Ectodermal cell (in vitro differentiated cells): Measurements from ENCODE around the gene DBR1.

Source experiments
- H3K27ac ChIP-seq: 2 replicates; pipeline ENCODE4 v1.7.0; 2013; ENCODE audit warnings: mild to moderate bottlenecking, low read depth, low read length; ENCODE audit not compliant: insufficient read depth, poor library complexity, severe bottlenecking
- H3K27me3 ChIP-seq: 2 replicates; pipeline ENCODE4 v1.7.0; 2013; ENCODE audit warnings: mild to moderate bottlenecking, low read length; ENCODE audit not compliant: insufficient read depth, control insufficient read depth, poor library complexity, severe bottlenecking
- H3K36me3 ChIP-seq: one replicate; pipeline ENCODE4 v1.7.0; 2013; ENCODE audit warnings: low read length; ENCODE audit not compliant: control insufficient read depth, insufficient read depth
- H3K4me1 ChIP-seq: one replicate; pipeline ENCODE4 v1.7.0; 2013; ENCODE audit warnings: low read length; ENCODE audit not compliant: control insufficient read depth, insufficient read depth
- H3K4me3 ChIP-seq: 2 replicates; pipeline ENCODE4 v1.7.0; 2013; ENCODE audit warnings: low read depth, low read length, control low read depth; ENCODE audit not compliant: insufficient read depth
- H3K9me3 ChIP-seq: 2 replicates; pipeline ENCODE4 v1.7.0; 2013; ENCODE audit warnings: mild to moderate bottlenecking, low read length, moderate library complexity; ENCODE audit not compliant: control insufficient read depth
- WGBS, 2 experiments: methylation state at CpG; one replicate each; pipeline ENCODE4 v1.1.7; 2013; ENCODE audit warnings: missing lambda C conversion rate in 2 of 2; 5-methylcytosine and 5-hydroxymethylcytosine counted together

Gene DBR1

GRCh38 chr3:138203938-138204337 is 29.2 kb upstream of the DBR1 start:
- peaks cover 8% of the 10 kb centered on the region for H3K4me1 ChIP-seq
- 91 to 94% methylated on average over 4 of the region's 4 CpGs for WGBS, 2 experiments
- no peaks in the 10 kb centered on the region for H3K9me3 ChIP-seq
- H3K4me3 ChIP-seq = no peak overlapping the region
- no peaks in the 10 kb centered on the region for H3K27me3 ChIP-seq
- H3K36me3 ChIP-seq = no peaks in the 10 kb centered on the region
- no peak overlapping the region for H3K27ac ChIP-seq

GRCh38 chr3:138202945-138203701 is 28.4 kb upstream of the DBR1 start:
- Histone ChIP-seq H3K27ac (no peak overlapping the region), H3K4me1 (peaks cover 8% of the 10 kb centered on the region), H3K4me3 (no peak overlapping the region), H3K9me3 (no peaks in the 10 kb centered on the region), H3K27me3 (no peaks in the 10 kb centered on the region), H3K36me3 (no peaks in the 10 kb centered on the region)
- 72 to 85% methylated on average over 3 of the region's 3 CpGs for WGBS, 2 experiments

GRCh38 chr3:138200424-138200823 is 25.7 kb upstream of the DBR1 start:
- no peaks in the 10 kb centered on the region for H3K27me3 ChIP-seq
- H3K4me3 ChIP-seq = no peak overlapping the region
- no peaks in the 10 kb centered on the region for H3K9me3 ChIP-seq
- H3K4me1 ChIP-seq = peaks cover 8% of the 10 kb centered on the region
- no peak overlapping the region for H3K27ac ChIP-seq
- 100% methylated on average over 1 of the region's 1 CpG; no CpG with 5 or more reads in 1 of the 2 experiments for WGBS, 2 experiments
- H3K36me3 ChIP-seq = no peaks in the 10 kb centered on the region

GRCh38 chr3:138199851-138200250 is 25.1 kb upstream of the DBR1 start:
- no peak overlapping the region for H3K4me3 ChIP-seq
- H3K9me3 ChIP-seq = no peaks in the 10 kb centered on the region
- no peak overlapping the region for H3K27ac ChIP-seq
- no peaks in the 10 kb centered on the region for H3K27me3 ChIP-seq
- WGBS, 2 experiments = 88 to 100% methylated on average over 1 to 2 of the region's 2 CpGs
- peaks cover 8% of the 10 kb centered on the region for H3K4me1 ChIP-seq
- no peaks in the 10 kb centered on the region for H3K36me3 ChIP-seq

GRCh38 chr3:138197524-138197923 is 22.8 kb upstream of the DBR1 start:
- H3K27me3 ChIP-seq = no peaks in the 10 kb centered on the region
- no peak overlapping the region for H3K4me3 ChIP-seq
- no peaks in the 10 kb centered on the region for H3K9me3 ChIP-seq
- no peak overlapping the region for H3K27ac ChIP-seq
- H3K36me3 ChIP-seq = no peaks in the 10 kb centered on the region
- WGBS, 2 experiments = no CpG with 5 or more reads among the region's 1 CpG
- no peaks in the 10 kb centered on the region for H3K4me1 ChIP-seq

GRCh38 chr3:138197058-138197457 is 22.3 kb upstream of the DBR1 start:
- Histone ChIP-seq H3K27ac (no peak overlapping the region), H3K4me3 (no peak overlapping the region), H3K36me3 (no peaks in the 10 kb centered on the region), H3K4me1 (no peaks in the 10 kb centered on the region), H3K27me3 (no peaks in the 10 kb centered on the region), H3K9me3 (no peaks in the 10 kb centered on the region)
- 88 to 92% methylated on average over 5 of the region's 5 CpGs for WGBS, 2 experiments

GRCh38 chr3:138196023-138196422 is 21.3 kb upstream of the DBR1 start:
- no peak overlapping the region for H3K4me3 ChIP-seq
- peaks cover 7% of the 10 kb centered on the region for H3K36me3 ChIP-seq
- WGBS, 2 experiments = 97 to 98% methylated on average over 2 of the region's 2 CpGs
- H3K9me3 ChIP-seq = no peaks in the 10 kb centered on the region
- H3K4me1 ChIP-seq = no peaks in the 10 kb centered on the region
- H3K27ac ChIP-seq = no peak overlapping the region
- H3K27me3 ChIP-seq = no peaks in the 10 kb centered on the region

GRCh38 chr3:138195481-138195880 is 20.8 kb upstream of the DBR1 start:
- H3K27ac ChIP-seq = no peak overlapping the region
- H3K4me3 ChIP-seq = no peak overlapping the region
- no peaks in the 10 kb centered on the region for H3K27me3 ChIP-seq
- 96 to 100% methylated on average over 2 of the region's 2 CpGs for WGBS, 2 experiments
- no peaks in the 10 kb centered on the region for H3K9me3 ChIP-seq
- peaks cover 7% of the 10 kb centered on the region for H3K36me3 ChIP-seq
- no peaks in the 10 kb centered on the region for H3K4me1 ChIP-seq

GRCh38 chr3:138188013-138188730 is 13.5 kb upstream of the DBR1 start:
- peaks cover 24% of the 10 kb centered on the region for H3K27me3 ChIP-seq
- peaks cover 7% of the 10 kb centered on the region for H3K36me3 ChIP-seq
- H3K4me1 ChIP-seq = peaks cover 6% of the 10 kb centered on the region
- no peak overlapping the region for H3K27ac ChIP-seq
- H3K4me3 ChIP-seq = peak overlapping the region; percentile 82
- no peaks in the 10 kb centered on the region for H3K9me3 ChIP-seq
- 15 to 18% methylated on average over 17 of the region's 17 CpGs for WGBS, 2 experiments

- Histone ChIP-seq H3K4me1 (peaks cover 6% of the 10 kb centered on the region), H3K4me3 (peak within 1 kb of the TSS; percentile 82), H3K27me3 (peaks cover 24% of the 10 kb centered on the region), H3K9me3 (no peaks in the 10 kb centered on the region), H3K36me3 (peaks cover 7% of the 10 kb centered on the region), H3K27ac (peak within 1 kb of the TSS; percentile 85)
- 0% methylated on average over 59 of the region's 59 CpGs for WGBS, 2 experiments
Observed at GRCh38 chr3:138187296-138188012, 12.7 kb upstream of the DBR1 start, which contains the start of gene ARMC8. TSS of gene ARMC8 (plus strand) at chr3:138187301. CDS start at chr3:138187555, 254 bp downstream.
